ENCODE measurements around the gene PSORS1C2.
"Not testable (repeated sequence)": the region's sequence is repeated elsewhere in the genome, so short reads cannot be mapped to it uniquely, and the experiment has no call there.

Gene PSORS1C2

DNA sequence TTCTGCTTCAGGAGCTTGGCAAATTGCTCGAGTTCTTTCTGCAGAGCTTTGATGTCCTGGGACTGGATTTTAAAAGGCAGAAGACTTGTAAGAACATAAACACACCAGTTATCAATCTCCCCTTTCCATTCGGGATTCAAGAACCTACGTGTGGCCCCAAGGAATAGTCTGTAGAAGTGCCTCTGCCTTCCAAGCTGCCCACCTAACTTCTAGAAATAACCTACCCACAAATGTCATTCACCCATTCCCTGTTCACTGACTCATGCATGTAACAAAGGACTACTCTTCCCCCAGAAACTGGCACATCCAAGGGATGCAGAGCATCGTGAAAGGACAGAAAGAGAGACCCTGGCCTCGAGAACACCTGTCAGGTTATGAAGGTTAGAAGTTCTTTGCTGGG lies 27.1 kb upstream of the PSORS1C2 start:
- no peak for DNase-seq (ENCODE audit: low spot score)

DNA sequence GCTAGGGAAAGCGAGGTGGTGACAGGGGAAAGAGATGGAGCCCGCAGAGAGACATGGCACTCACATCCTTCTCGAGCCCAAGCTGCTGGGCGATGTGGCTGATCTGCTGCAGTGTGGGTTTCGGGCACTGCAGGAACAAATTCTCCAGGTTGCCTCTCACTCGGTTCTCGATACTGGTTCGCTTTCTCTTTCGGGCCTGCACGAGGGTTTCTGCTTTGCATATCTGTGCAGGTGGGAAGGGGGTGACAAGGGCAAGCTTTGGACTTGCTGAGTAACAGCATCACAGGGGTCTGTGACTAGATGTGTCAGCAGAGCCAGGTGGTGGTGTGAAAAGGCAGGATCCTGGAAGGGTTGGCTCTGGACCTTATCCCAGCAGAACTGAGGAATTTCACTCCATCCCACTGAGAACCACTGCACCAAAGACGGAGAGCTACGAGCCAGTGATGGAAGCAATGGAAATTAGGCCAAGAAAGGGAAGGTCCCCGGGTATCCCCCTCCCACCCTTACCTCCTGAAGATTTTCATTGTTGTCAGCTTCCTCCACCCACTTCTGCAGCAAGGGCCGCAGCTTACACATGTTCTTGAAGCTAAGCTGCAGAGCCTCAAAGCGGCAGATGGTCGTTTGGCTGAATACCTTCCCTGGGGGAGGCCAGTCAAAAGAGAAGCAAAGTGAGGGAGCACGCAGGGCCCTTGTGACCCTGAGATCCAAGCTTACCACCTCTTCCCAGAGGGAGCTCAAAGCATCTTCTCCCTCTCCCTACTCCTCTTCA lies 26.4 kb upstream of the PSORS1C2 start:
- not testable (repeated sequence) for DNase-seq (ENCODE audit: low spot score)

DNA sequence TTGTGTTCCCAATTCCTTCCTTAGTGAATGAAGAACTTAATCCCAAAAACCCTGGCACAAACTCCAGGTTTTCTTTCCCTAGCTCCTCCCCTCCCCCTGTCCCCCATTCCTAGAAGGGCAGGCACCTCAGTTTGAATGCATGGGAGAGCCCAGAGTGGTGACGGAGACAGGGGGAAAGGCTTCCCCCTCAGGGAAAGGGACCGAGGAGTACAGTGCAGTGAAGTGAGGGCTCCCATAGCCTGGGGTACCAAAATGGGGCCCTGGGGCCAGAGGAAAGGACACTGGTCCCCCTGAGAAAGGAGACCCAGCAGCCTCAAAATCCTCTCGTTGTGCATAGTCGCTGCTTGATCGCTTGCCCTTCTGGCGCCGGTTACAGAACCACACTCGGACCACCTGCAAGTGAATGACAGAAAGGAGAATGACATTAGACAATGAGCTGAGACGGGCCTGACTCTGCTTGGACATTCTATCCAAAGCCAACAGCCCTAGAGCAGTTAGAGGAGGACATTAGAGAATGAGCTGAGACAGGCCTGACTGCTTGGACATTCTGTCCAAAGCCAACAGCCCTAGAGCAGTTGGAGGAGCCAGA lies 25.7 kb upstream of the PSORS1C2 start:
- DNase-seq (ENCODE audit: low spot score) = not testable (repeated sequence)

DNA sequence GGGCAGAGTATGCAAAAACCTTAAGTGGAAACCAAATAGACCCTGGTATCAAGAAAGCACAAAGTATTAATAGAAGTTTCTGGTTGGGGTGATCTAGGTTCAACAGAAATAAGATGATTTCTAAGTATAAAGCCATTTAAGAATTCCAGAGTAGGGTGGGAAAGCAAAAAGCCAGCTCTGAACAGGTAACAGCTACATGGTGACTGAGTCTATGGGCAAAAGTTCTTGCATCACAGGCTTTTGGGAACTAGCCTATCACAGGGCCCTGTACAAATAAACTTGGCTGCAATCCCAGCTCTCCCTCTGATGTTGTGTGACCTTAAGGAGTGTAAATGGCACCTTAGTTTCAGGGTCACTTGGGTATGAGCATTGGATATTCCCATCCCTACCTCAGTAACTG lies 25.1 kb upstream of the PSORS1C2 start:
- DNase-seq (ENCODE audit: low spot score) = no peak

DNA sequence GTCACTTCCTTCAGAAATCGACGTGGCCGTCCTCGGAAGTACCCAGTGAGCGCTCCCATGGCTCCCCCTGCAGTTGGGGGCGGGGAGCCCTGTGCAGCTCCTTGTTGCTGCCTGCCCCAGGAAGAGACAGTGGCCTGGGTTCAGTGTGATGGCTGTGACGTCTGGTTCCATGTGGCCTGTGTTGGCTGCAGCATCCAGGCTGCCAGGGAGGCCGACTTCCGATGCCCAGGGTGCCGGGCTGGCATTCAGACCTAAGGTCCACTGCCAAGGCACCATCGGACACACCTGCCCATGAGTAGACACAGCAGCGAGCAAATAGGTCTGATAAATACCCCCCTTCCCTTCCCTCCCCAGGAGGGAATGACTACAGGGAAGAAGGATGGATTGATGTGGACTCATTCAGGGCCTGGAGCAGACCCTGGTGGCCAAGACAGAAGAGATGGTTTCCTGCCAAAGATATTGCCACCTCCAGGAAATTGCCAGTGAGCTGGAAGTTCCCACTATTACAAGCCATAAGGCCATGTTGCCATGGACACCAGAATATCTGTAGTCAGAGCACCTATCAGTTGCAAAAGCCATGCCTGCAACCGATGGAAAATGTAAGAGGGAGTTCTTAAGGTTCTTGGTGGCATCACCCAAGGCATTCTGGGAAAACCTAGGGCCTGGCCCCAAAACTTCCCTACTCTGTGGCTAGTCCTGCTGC lies 23.7 kb upstream of the PSORS1C2 start:
- DNase-seq (ENCODE audit: low spot score) = no peak

DNA sequence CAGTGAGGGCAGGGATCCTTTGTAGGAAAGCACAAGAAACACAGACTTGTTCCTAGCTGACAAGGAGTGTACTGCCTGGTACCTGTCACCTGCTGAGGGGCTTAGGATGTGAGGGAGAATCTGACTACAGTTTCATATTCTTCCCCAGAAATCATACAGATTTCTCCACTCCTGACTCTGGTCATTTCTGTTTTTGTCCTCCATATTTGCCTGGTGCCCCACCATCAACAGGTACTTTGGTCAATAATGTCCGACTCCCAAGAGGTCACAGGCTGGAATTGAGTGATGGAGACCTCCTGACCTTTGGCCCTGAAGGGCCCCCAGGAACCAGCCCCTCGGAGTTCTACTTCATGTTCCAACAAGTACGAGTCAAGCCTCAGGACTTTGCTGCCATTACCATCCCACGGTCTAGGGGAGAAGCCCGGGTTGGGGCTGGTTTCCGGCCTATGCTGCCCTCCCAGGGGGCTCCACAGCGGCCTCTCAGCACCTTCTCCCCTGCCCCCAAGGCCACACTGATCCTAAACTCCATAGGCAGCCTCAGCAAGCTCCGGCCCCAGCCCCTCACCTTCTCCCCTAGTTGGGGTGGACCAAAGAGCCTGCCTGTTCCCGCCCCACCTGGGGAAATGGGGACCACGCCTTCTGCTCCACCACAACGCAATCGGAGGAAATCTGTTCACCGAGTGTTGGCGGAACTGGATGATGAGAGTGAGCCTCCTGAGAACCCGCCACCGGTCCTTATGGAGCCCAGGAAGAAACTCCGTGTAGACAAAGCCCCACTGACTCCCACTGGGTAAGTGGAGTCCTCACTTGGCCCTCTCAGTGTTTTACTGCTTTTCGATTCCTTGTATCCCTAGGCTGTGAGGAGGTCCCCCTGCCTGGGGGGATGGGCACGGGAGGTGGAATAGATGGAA lies 22.6 kb upstream of the PSORS1C2 start:
- DNase-seq (ENCODE audit: low spot score) = no peak

DNA sequence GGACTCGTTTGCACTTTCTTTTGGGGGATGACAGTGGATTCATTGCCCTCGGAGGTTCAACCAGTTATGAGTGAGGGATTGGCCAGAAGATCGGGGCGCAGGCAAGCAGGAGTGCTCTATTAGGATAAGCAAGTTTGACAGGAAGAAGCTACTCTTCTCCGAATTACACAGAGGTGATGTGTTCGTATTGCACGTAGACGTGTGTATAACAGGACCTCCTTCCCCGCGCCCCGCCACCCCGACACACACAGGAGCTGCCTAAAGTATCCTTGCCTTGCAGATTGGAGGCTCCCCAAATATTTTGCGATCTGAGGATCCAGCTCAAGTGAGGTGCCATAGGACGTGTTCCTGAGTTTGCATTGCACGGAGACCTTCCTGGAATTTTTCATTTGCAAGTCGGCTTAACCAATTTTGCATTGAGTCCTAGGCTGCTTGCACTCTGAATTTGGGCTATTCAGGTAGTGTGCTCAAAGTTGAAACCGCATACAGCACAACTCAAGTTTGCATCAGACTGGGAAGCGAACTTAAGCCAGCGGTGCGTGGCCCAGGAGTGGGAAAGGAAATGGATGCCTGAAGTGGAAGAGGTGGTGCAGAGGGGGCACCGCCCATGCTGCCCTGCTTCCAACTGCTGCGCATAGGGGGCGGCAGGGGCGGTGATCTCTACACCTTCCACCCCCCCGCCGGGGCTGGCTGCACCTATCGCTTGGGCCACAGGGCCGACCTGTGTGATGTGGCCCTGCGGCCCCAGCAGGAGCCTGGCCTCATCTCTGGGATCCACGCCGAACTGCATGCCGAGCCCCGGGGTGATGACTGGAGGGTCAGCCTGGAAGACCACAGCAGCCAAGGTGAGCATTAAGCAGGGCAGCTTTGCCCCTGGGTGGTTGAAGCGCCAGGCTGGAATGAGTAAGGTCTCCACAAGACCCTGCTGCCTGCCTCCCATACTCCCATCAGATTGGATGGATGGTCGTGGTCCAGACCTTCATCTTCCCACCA lies 20.3 kb upstream of the PSORS1C2 start:
- no peak for DNase-seq (ENCODE audit: low spot score)

DNA sequence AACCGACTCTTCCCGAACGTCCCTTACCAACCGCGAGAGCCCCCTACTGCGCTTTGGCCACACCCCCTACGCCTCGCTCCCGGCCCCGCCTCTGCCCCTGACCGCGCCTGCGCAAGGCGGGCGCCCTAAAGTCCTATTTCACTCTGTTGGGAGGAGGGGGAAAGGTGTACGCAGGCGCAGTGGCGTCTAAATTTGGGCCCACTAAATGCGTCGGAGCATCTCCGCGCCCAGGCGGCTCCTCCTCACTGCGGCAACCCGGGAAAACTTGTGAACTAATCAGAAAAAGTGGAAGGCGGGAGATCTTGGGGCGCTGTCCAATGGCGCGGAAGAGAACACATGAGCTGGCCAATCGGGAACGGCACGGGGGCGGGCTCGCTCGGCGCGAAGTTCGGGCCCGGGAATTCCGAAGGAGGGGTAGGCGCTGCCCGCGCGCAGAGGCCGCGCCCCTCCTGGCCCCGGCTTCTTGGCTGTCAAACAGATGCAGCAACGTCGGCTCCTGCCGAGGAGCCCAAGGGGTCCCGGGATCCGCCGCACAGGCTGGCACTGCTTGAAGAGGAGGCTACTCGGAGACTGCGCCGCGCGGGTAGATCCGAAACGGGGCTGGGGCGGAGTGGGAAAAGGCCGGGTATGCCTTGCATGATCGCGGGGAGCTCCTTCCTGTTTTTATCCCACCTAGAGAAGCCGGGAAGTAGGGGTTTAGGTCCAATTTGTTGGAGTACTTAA lies 19.4 kb upstream of the PSORS1C2 start, which contains the start of gene TCF19:
TSS of gene TCF19 (plus strand) at position 450 of the 723 bp plus-strand sequence. CDS start 881 bp downstream, outside the sequence.
- peak; percentile 94 for DNase-seq (ENCODE audit: low spot score)

DNA sequence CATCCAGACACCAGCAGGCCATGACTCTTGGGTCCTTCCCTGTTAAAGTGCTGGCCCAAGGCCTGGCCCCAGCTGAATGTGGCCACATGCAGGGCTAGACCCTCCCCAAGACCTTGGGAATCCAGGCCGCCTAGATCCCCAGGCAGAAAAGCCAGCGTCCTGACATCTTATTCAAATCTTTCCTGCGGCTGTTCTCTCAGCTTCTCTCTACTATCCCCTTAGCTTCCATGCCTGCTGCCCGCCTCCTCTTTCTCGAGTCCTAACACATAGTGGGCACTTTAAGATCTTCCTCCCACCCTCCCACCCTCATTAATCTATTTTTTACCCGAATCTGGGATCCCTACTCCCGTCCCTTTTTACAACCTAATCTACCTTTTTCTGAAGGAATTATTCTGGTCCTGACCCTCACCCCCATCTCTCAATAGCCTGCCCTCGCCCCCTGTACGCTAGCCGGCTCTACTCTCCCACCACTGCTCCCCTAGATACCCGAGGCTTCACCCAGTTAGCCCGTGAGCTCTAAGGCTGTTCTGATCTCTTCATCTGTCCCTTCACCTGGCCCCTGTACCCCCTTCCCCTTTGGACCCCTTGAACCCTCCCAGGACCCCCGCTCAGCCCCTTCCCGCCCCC lies 18.8 kb upstream of the PSORS1C2 start, which contains the start of gene CCHCR1:
TSS of gene CCHCR1 (minus strand) at position 290 of the 627 bp plus-strand sequence. CDS start at position 88, 202 bp downstream.
- no peak for DNase-seq (ENCODE audit: low spot score)

DNA sequence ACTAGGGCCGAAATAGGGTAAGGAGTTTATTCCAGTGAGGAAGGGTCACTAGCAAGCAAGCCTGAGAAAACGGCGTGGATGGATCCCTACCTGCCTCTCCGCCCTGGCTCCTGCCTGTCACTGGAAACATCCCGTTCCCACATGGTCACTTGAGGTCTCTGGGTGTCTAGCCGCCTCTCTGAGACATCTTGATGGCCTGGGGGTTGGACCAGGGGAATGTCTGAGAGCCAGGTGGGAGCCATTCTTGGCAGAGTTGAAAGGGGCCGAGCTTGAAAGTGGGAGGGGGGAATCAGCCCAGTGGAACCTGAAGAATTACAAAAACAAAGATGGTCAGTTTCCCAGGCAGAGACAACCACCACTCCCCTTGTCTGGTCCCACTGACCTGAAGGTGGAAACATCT lies 17.8 kb upstream of the PSORS1C2 start:
- no peak for DNase-seq (ENCODE audit: low spot score)

DNA sequence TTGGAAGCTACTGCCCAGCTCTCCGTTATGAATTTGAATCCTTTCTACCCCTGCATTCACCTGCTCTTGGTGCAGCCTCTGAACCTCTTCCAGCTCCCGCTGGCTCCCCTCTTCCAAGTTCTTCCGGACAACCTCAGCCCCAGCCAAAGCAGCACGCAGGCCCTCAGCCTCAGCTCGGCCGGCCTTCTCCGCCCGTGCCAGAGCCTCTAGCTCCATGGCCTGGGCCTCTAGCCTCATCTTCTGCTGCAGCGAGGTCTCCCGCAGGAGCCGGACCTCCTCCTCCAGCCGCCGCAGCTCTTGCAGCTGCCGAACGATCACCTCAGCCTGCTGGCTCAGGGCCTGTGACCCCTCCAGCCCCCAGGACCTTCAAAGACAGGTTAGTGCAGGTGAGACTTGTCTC lies 15.6 kb upstream of the PSORS1C2 start:
- no peak for DNase-seq (ENCODE audit: low spot score)

DNA sequence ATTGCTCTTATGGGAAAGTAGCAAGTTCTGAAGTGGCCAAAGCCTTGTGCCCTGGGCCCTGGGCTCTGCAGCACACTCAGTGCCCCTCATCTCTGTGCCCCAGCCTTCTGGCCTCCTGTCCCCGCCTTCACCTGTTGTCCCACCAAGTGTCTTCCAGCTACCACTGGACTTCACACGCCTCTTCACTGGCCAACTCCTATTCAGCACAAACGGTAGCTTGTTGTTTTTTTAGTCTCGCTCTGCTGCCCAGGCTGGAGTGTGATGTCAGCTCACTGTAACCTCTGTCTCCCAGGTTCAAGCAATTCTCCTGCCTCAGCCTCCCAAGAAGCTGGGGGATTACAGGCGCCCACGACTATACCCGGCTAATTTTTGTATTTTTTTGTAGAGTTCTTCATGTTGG lies 13.9 kb upstream of the PSORS1C2 start:
- no peak for DNase-seq (ENCODE audit: low spot score)

DNA sequence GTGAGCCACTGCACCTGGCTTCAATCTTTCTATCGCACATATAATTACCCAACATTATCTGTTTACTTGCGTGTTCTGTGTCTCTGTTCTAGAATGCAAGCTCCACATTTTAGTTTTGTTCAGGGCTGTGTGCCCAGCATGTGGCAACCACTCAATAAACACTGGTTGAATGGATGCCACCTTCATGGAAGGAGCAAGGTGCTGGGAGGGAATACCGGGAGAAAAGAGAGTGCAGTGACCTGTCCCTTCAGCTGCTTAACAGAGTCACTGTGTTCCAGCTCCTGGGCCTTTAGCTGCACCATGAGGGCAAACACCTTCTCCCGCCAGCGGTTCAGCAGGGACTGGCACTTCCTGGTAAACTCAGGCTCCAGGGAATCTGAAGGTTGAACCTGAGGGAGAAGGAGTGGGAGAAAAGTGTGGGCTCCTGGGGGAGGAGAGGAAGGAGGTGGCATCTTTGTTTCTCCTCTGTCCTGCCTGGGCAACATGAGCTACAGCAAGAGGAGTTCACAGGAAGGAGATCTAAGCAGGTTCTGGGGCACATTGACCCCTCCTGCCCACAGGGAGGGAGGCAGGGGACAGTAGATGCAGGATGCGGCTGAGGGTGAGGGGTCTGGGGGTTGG lies 11.1 kb upstream of the PSORS1C2 start:
- DNase-seq (ENCODE audit: low spot score) = no peak

DNA sequence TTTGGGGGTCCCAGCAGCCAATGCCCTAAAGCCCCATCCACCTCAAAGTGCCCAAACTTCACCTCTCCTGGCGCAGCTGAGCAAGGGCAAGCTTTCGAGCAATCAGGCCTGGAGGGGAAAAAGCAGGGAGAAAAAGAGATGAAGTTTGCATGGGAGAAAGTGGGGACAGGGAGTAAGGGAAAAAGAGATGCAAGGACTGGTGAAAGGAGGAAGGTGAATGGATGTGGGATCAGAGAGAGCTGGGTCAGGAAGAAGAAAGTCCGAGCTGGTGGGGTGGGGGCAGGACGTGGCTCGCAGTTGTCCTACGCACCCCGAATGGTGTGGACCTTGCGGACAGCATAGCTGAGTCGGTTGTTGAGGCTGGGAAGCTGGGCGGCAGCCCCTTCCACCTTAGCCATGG lies 6.5 kb upstream of the PSORS1C2 start:
- no peak for DNase-seq (ENCODE audit: low spot score)

DNA sequence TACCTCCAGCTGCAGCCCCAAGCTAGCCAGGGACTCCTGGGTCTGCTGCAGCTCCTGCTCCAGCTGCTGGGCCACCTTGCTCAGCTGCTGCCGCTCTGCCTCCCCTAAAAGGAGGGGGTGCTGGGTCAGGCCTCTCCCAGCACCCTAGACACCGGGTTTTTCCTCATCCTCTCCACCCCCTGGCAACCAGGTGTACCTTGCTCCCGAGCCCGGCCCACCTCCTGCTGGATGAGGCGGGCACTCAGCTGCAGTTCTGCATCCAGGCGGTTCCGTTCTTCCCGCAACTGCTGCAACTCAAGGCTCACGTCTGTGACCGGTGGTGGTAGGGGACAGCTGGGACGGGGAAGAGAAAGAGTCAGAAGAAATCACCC lies 6.1 kb upstream of the PSORS1C2 start:
- no peak for DNase-seq (ENCODE audit: low spot score)

DNA sequence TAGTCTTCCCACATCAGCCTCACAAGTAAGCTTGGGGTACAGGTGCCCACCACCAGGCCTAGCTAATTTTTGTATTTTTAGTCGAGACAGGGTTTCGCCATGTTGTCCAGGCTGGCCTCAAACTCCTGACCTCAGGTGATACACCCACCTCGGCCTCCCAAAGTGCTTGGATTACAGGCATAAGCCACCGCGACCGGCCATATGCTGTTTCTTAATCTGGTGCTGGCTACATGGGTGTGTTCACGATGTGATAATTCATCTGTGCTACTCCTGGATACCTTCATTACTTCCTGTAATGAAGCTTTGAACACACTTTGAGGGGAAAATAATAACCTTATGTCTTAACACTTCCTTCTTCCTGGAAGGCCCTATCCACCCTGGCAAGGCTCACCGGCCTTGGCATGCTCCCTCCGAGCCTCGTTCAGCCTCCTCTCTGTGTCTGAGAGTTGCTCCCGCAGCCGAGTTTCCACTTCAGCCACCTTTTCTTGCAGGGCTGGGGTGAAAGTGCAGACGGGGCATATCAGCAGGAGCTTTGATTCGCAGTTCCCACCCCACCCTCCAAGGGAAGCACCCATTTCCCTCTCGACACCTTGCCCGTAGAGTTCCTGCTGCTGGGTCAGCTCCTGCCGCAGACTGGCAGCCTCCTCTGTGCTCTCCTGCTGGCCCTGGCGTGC lies 5.6 kb upstream of the PSORS1C2 start:
- no peak for DNase-seq (ENCODE audit: low spot score)

DNA sequence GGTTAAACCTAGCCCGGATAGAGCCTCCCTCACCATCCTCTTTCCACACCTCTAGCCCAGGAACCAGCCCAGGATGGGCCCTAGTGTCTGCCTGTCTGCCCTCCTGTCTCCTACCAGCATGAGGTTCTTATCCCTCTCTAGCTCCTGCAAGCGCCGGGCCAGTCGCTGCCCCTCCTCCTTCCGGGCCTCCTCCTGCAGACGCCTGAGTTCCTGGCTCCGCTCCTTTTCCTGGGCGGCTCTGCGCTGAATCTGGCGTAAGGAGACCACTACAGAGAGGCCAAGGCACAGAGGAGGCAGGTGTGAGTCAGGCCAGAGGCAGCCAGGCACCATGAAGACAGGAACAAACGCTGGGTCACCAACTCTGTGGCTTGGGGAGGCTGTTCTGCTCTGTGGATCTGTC lies 4.3 kb upstream of the PSORS1C2 start:
- DNase-seq (ENCODE audit: low spot score) = no peak

DNA sequence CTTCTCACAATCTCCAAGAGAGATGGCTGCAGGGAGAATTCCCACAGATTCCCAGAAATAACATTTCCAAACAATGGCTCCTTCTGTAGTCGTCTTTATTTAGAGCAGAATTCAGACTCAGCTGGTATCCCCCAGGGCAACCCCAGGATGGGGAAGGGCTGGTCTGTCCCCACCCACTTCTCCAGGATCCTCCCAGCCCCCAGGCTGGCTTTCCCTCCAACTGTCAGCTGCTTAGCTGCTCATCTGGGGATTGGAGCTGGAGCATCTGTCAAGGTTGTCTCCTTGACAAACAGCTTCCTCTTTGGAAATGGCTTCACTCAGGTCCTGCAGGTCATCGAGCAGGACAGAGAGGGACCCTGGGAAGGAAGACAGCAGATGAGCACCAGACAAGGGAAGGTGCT lies 3.5 kb upstream of the PSORS1C2 start:
- DNase-seq (ENCODE audit: low spot score) = no peak

DNA sequence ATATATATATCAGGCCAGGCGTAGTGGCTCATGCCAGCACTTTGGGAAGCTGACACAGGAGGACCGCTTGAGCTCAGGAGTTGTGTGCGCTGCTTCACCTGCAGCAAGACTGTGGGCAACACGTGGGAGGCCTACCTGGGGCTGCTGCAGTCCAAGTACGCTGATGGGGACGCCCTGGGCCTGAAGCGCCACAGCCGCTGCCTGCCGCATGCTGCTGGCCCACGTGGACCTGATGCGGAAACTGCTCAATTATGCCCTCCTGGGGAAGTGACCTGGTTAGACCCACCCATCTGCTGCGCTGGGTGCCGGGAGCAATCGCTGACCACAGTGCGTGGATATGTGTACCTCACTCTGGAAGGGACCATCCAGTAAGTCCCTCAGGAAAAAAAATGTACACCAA lies 1.8 kb upstream of the PSORS1C2 start:
- DNase-seq (ENCODE audit: low spot score) = no peak

Data from HuH-7.5 (cell line).